Fibroblast of the aortic adventitia (primary cell): ENCODE data around the gene BAHD1. TPM values are rescaled to one million over a fixed set of nuclear protein-coding genes. Genes with fewer than 3 reads are reported as not detected.

Experiments
- DNase-seq: peaks from one replicate; pipeline ENCODE4 v3.0.0-alpha.2; 2010; ENCODE audit warnings: low read depth
- H3K4me3 ChIP-seq: 2 replicates; pipeline ENCODE4 v1.5.1; 2011; ENCODE audit warnings: low read depth, mild to moderate bottlenecking, control low read depth, low read length, moderate library complexity
- total RNA-seq: library from RNA; depleted of rRNA; stranded (reverse); fragments of >200 nt; gene quantifications from 2 replicates; pipeline ENCODE4 v1.2.3, GENCODE V29; 2012; ENCODE audit warnings: low replicate concordance
- TF ChIP-seq, protein P1 (sequence below): IDR thresholded peaks from 2 replicates; pipeline ENCODE4 v1.5.1; 2011; ENCODE audit warnings: mild to moderate bottlenecking, low read length, control low read depth, inconsistent platforms; ENCODE audit not compliant: insufficient read depth

Gene BAHD1
- total RNA-seq, 1 donor: 9.0 TPM

DNA sequence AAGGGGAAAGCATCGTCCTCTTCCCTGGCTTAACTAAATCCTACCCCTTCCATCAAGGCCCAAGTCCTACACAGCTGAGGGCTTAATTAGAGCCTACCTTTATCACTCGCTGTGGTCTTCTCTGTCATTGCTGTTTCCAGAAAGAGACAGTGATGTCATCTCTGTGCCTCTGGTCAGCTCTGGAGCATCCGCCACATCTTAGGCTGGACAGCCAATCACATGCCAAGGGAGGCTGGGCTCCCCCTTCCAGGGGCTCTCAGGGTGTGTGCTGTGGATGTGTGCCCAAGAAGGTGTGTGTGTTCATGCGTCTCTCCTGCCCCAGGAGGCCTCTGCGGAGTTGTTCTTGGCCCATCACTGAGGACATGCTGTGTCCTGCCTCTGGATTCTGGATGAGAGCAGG is 72.9 kb downstream of the BAHD1 start:
- no peak for DNase-seq
- TF ChIP-seq, protein P1, sequence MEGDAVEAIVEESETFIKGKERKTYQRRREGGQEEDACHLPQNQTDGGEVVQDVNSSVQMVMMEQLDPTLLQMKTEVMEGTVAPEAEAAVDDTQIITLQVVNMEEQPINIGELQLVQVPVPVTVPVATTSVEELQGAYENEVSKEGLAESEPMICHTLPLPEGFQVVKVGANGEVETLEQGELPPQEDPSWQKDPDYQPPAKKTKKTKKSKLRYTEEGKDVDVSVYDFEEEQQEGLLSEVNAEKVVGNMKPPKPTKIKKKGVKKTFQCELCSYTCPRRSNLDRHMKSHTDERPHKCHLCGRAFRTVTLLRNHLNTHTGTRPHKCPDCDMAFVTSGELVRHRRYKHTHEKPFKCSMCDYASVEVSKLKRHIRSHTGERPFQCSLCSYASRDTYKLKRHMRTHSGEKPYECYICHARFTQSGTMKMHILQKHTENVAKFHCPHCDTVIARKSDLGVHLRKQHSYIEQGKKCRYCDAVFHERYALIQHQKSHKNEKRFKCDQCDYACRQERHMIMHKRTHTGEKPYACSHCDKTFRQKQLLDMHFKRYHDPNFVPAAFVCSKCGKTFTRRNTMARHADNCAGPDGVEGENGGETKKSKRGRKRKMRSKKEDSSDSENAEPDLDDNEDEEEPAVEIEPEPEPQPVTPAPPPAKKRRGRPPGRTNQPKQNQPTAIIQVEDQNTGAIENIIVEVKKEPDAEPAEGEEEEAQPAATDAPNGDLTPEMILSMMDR: no peak
- H3K4me3 ChIP-seq: no peak overlapping the region

DNA sequence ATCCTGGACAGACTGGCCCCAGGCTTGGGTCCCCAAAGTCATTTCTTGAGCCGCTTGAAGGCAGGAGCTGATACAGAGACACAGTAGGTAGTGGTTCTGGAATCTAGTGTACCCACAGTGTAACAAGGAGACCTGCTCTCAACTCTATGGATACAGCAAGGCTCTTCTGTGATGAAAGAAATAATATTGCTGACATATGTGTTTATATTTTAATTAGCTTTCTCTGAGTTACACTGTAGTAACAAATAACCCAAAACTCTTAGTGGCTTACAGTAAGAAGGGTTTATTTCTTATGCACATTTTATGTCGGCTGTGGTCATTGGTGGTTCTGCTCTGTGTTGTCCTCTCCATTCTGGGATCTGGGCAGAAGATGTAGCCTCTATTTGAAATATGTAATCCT is 75.6 kb downstream of the BAHD1 start:
- DNase-seq: no peak
- TF ChIP-seq, protein P1: no peak
- no peak overlapping the region for H3K4me3 ChIP-seq

Other genes starting within 250 kb of the BAHD1 start
- 0.09 TPM in 1 of 2 replicates, not detected in the other for gene PAK6, start 201.9 kb upstream of the BAHD1 start, total RNA-seq
- not detected in 2 replicates for gene ANKRD63, start 157.9 kb upstream of the BAHD1 start, total RNA-seq
- 0.27 TPM in 1 of 2 replicates, not detected in the other for gene PLCB2, start 133.0 kb upstream of the BAHD1 start, total RNA-seq
- 8.1 and 8.9 TPM in 2 replicates for gene INAFM2, start 117.3 kb upstream of the BAHD1 start, total RNA-seq
- gene CCDC9B, start 100.0 kb upstream of the BAHD1 start, total RNA-seq: 6.7 and 16.2 TPM in 2 replicates
- gene PHGR1, start 89.9 kb upstream of the BAHD1 start, total RNA-seq: not detected in 2 replicates
- gene DISP2, start 82.7 kb upstream of the BAHD1 start, total RNA-seq: 0.08 and 0.36 TPM in 2 replicates
- gene KNSTRN, start 58.2 kb upstream of the BAHD1 start, total RNA-seq: 24.5 and 44.1 TPM in 2 replicates
- 21.9 and 33.6 TPM in 2 replicates for gene IVD, start 35.2 kb upstream of the BAHD1 start, total RNA-seq
- 8.8 and 14.9 TPM in 2 replicates for gene CHST14, start 30.0 kb downstream of the BAHD1 start, total RNA-seq
- 21.3 and 24.0 TPM in 2 replicates for gene CCDC32, start 124.1 kb downstream of the BAHD1 start, total RNA-seq
- gene RPUSD2, start 128.3 kb downstream of the BAHD1 start, total RNA-seq: 6.2 and 7.6 TPM in 2 replicates
- 1.3 and 35.9 TPM in 2 replicates for gene KNL1, start 153.3 kb downstream of the BAHD1 start, total RNA-seq